Pancreas (tissue), 10 donors: Measurements from ENCODE around the gene ATG7. TPM values are rescaled to one million over a fixed set of nuclear protein-coding genes. Genes with fewer than 3 reads are reported as not detected.
A peak's percentile ranks its signal among the peaks of the same experiment; 100 is the strongest.

Source experiments
- ATAC-seq, 4 donors: fragments of 200-7000 bp; cut with Tn5 transposase; one replicate each; pipeline versions ENCODE4 v1.8.0 to v1.9.1; 2020; ENCODE audit warnings: mild to moderate bottlenecking in 4 of 4, moderate library complexity in 4 of 4
- DNase-seq, 6 donors: peaks; one replicate each; pipeline ENCODE4 v3.0.0-alpha.2; 2020
- FAIRE-seq: peaks from 2 replicates; lab custom pipeline; 2012; peaks lifted over from hg19 to GRCh38; lab: Jason Lieb, UNC
- H3K27ac ChIP-seq, 4 donors: fragments of 200-600 bp; sonication (generic); 1 replicate in 3 of 4; 2 replicates in 1 of 4; pipeline versions ENCODE4 v1.5.0 to v1.8.0; 2020
- H3K27me3 ChIP-seq, 4 donors: fragments of 200-600 bp; one replicate each; pipeline ENCODE4 v1.8.0; 2021
- H3K36me3 ChIP-seq, 3 donors: fragments of 200-600 bp; sonication (generic) in 1 of 3; one replicate each; pipeline versions ENCODE4 v1.5.0 to v1.8.0; 2020 to 2021
- H3K4me1 ChIP-seq, 3 donors: fragments of 200-600 bp; one replicate each; pipeline ENCODE4 v1.8.0; 2021
- H3K4me3 ChIP-seq, 4 donors: fragments of 200-600 bp; sonication (generic) in 2 of 4; one replicate each; pipeline versions ENCODE4 v1.5.0 to v1.8.0; 2020 to 2021
- H3K9me3 ChIP-seq, 4 donors: fragments of 200-600 bp; one replicate each; pipeline ENCODE4 v1.8.0; 2021
- CTCF ChIP-seq, 4 donors: fragments of 200-600 bp; sonication (generic) in 3 of 4; IDR thresholded peaks; one replicate each; pipeline versions ENCODE4 v1.5.0 to v1.8.0; 2021; ENCODE audit warnings: antibody characterized with exemption in 4 of 4
- WGBS, 2 donors: extraction: QIAGEN DNeasy Blood & Tissue Kit; methylation state at CpG; one replicate each; pipeline ENCODE4 v1.1.7; 2013; 5-methylcytosine and 5-hydroxymethylcytosine counted together
- intact Hi-C, 3 donors: fragments of 100-400 bp; cut with DNase I; formaldehyde crosslinking; loops; one replicate each; pipeline versions ENCODE4 v1.11.1 to v1.14.2; 2022
- polyA plus RNA-seq, 2 donors: library from polyadenylated mRNA; stranded (reverse); fragments of 200-250 nt; gene quantifications; one replicate each; pipeline ENCODE4 v1.2.3, GENCODE V29; 2013
- total RNA-seq, 6 donors: library from RNA; stranded (reverse); fragmentation: NEBNext Ultra II Directional in 4 of 6; extraction: Animal tissue kit (Norgen Biotek cat#: 25700) in 4 of 6; gene quantifications; one replicate each; pipeline versions ENCODE4 v1.2.1 to v1.2.4, GENCODE V29; 2021 to 2023
- donor health status: healthy with polysubstance abuse.
- donor health status: DM: no; HTN: no; CAD: no; lungs with moderate emphysema.
- donor health status: DM: no; HTN: no; CAD: no.
- donor health status: control.
- donor health status: control.
- donor health status: Bipolar disorder and iron deficiency.
- donor health status: DM: yes; HTN: yes; CAD: no.
- donor health status: DM: no; HTN: no; CAD: no.
- donor health status: DM: no; HTN: no; CAD: no.
- donor health status: DM: yes; HTN: yes; CAD: no.

The ATG7 gene
- total and polyA plus RNA-seq, 8 donors = 5.1 to 28.0 (median 15.7) TPM

GRCh38 chr3:11578169-11578568 lies 306.0 kb downstream of the ATG7 start:
- H3K27me3 ChIP-seq = no peaks in the 10 kb centered on the region
- H3K4me1 ChIP-seq = peaks cover 10 to 23% (median 13%) of the 10 kb centered on the region in 3 donors
- no peak for TF ChIP-seq CTCF (IDR thresholded peaks at IDR 0.05)
- intact Hi-C loops = no loop called here
- H3K9me3 ChIP-seq = no peaks in the 10 kb centered on the region
- ATAC-seq (no peak), FAIRE-seq (no peak), DNase-seq (no peak)
- WGBS, 2 donors = 88 to 93% methylated on average over 8 of the region's 8 CpGs
- H3K27ac ChIP-seq = no peak overlapping the region
- H3K4me3 ChIP-seq = no peak overlapping the region
- no peaks in the 10 kb centered on the region for H3K36me3 ChIP-seq

- ATAC-seq (no peak), FAIRE-seq (no peak), DNase-seq (no peak)
- Histone ChIP-seq H3K27me3 (no peaks in the 10 kb centered on the region), H3K9me3 (no peaks in the 10 kb centered on the region), H3K4me1 (peaks cover 10 to 26% (median 17%) of the 10 kb centered on the region in 3 donors), H3K27ac (no peak overlapping the region), H3K36me3 (no peaks in the 10 kb centered on the region), H3K4me3 (no peak overlapping the region)
- TF ChIP-seq CTCF (IDR thresholded peaks at IDR 0.05) = no peak
- 87 to 92% methylated on average over 2 of the region's 2 CpGs for WGBS, 2 donors
- intact Hi-C loops = no loop called here
These were observed 308.4 kb downstream of the ATG7 start for GRCh38 chr3:11580645-11581044.

DNA sequence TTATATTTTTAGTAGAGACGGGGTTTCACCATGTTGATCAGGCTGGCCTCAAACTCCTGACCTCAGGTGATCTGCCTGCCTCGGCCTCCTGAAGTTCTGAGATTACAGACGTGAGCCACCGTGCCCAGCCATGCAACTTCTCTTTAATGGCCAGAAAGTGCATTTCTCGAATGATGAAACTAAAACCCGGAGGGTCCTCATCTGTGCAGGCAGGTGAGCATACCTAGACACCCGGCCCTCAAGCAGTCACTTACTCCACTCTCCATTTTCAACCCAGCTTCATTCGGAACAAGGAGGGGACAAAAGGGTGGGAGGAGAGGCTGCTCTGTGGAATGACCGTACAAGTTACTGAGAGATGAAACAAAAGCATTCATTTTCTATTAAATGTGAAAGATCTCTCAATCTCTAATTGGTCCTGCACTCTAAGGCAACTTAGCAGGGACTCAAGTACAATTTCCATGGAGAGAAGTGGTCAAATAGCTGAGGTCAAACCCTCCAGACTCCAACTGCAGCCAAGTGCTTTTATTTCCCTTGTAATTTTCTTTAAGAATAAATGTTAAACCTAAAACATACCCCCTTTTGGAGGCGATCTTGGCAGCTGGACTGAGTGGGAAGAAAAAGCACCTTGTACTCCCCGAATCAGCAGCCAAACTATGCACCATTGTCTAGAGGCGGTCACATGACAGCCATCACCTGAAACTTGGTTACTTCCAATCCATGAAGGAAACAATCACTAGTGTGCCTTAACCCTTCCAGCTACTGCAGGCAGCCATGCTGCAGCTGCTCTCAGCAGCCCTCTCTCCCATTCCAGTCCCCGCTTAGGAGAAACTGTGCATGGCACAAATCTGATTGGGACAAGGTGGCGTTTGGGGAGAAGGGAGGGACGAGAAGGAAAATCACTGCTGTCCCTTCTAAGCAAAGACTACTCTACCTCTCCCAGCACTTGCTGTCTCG lies 309.3 kb downstream of the ATG7 start:
- Histone ChIP-seq H3K9me3 (no peaks in the 10 kb centered on the region), H3K36me3 (no peaks in the 10 kb centered on the region), H3K4me1 (peaks cover 10 to 26% (median 17%) of the 10 kb centered on the region in 3 donors), H3K27me3 (no peaks in the 10 kb centered on the region), H3K27ac (peak overlapping the region; percentile 20 to 60 (median 46)), H3K4me3 (peak overlapping the region in 2 of 4 donors; percentile 9 to 24)
- no peak for TF ChIP-seq CTCF (IDR thresholded peaks at IDR 0.05)
- WGBS, 2 donors = 34 to 41% methylated on average over 16 of the region's 16 CpGs
- intact Hi-C loops = no loop called here
- DNase-seq = peak in 1 of 6 donors; percentile 16
- ATAC-seq = peak; percentile 53 to 74 (median 72)
- FAIRE-seq = no peak

DNA sequence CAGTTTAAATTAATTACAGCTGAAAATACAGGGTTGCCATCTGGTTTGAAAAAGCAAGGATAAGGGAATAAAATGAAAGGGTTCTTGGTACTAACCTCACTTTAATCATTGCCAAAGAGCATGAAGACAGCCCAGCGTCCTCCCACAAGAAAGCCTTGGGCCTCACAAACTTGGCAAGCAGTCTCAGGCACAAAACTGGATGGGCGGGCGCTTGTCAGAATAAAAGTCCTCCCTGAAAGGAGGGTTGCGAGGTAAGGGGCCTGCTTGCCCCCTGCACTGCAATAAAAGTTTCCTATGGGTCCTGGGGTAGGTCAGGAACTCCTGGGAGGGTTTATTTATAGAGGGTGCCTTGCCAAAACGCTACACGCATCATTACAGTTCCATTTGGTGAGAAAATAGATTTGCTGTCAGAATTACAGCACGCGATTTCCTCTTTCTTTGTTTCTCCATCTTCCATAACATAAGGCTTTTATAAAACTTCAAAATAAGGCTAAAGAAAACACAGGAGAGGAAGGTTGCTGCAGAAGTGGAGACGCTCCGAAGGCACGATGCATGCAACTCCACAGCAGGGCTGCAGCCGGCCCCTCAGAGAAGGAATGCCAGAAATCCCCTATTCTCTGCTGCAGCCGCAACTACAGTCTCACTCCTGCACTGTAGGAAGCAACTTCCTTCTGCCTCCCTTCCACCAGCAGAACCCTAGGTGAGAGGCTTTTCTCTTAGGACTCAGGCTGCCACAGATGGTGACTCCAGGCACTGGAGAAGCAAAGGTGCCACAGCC lies 310.2 kb downstream of the ATG7 start:
- intact Hi-C loops = no loop called here
- Histone ChIP-seq H3K4me3 (peak overlapping the region in 2 of 4 donors; percentile 9 to 24), H3K27ac (peak overlapping the region; percentile 20 to 60 (median 46)), H3K36me3 (no peaks in the 10 kb centered on the region), H3K27me3 (no peaks in the 10 kb centered on the region), H3K4me1 (peaks cover 10 to 26% (median 17%) of the 10 kb centered on the region in 3 donors), H3K9me3 (no peaks in the 10 kb centered on the region)
- FAIRE-seq = no peak
- 3 to 5% methylated on average over 13 of the region's 13 CpGs for WGBS, 2 donors
- no peak for TF ChIP-seq CTCF (IDR thresholded peaks at IDR 0.05)
- DNase-seq = peak in 5 of 6 donors; percentile 52 to 70 (median 68)
- ATAC-seq = peak; percentile 85 to 93 (median 90)
